ENCODE data around the gene RNF7.
"Not testable (repeated sequence)": the region's sequence is repeated elsewhere in the genome, so short reads cannot be mapped to it uniquely, and the experiment has no call there.

The RNF7 gene

GRCh38 chr3:141779667-141780066, 41.6 kb downstream of the RNF7 start:
- no peak for DNase-seq (ENCODE audit: low spot score)
- no peak overlapping the region for H3K4me3 ChIP-seq
- H3K27ac ChIP-seq = no peak overlapping the region
- no peak for TF ChIP-seq CTCF (IDR thresholded peaks at IDR 0.05)

DNA sequence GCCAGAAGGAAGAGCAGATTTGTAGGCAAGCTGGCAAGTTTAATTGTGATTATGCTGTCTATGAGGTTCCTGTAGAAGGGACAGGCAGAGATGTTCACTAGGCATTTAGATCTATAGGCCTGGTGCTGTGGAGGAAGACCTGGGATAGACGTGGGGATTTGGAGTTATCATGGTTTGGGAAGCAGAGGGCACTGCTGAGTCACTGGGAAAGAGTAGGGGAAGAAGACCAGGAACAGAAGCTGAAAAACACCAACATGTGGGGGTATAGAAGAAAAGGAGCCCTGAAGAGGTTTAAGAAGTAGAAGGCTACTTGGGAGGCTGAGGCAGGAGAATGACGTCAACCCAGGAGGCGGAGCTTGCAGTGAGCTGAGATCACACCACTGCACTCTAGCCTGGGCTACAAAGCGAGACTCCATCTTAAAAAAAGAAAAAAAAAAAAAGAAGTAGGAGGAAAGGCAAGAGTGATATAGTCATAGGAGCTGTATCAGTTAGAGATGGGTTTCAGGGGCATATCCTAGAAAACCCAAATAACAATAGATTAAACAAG, 44.4 kb downstream of the RNF7 start:
- Histone ChIP-seq H3K4me3 (no peak overlapping the region), H3K27ac (no peak overlapping the region)
- no peak for TF ChIP-seq CTCF (IDR thresholded peaks at IDR 0.05)
- no peak for DNase-seq (ENCODE audit: low spot score)

DNA sequence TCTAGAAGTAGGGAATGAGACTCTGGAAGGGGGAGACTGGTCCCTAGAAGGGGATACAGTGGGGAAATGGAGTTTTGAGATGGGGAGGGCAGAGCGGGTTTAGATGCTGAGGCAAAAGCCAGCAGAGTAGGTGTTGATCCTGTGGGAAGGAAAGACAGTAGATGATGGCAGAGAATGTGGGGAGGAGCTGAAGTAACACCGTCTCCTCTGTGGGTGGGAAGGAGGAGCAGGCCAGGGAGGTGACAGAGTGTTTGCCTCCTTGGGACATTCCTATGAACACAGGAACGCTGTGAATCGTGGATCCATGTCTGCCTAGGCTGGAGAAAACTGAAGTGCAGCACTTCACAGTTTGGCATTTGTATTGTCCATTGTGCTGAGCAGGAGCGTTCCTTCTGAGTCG, 45.5 kb downstream of the RNF7 start:
- DNase-seq (ENCODE audit: low spot score) = no peak
- TF ChIP-seq CTCF (IDR thresholded peaks at IDR 0.05) = no peak
- Histone ChIP-seq H3K4me3 (no peak overlapping the region), H3K27ac (no peak overlapping the region)

DNA sequence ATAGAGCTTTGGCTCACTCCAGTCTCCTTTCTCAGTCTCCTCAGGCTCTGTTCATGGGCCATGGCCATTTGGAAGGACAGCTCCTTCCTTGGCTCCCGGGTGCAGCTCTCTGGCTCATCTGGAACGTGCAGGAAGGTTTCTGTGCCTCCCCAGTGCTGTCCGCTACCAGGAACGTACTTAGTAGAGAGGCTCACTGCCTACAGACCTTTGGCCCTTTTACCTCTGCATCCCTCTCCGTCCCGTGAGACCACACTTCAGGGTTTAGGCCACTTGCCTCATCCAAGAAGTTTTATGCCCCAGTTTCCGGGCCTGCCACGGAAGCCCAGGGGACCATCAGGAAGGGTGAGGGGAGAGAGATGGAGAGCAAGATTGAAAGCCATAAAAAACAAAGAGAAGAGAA, 46.0 kb downstream of the RNF7 start:
- no peak for DNase-seq (ENCODE audit: low spot score)
- no peak for TF ChIP-seq CTCF (IDR thresholded peaks at IDR 0.05)
- Histone ChIP-seq H3K4me3 (no peak overlapping the region), H3K27ac (no peak overlapping the region)

DNA sequence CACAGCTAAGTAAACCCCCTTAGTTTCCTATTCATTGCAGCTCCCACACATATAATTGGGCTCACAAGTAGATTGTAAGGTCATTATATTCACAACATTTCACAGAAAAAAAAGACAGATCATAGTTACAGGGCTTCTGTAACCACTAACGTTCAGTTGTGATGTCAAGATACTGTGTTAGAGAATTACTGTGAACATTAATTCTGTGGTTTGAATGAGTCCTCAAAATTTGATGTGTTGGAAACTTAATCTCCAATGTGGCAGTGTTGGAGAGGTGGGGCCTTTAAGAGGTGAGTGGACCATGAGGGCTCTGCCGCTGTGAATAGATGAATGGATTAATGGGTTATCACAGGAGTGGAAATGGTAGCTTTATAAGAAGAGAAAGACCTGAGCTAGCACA, 46.4 kb downstream of the RNF7 start:
- Histone ChIP-seq H3K27ac (no peak overlapping the region), H3K4me3 (no peak overlapping the region)
- no peak for TF ChIP-seq CTCF (IDR thresholded peaks at IDR 0.05)
- no peak for DNase-seq (ENCODE audit: low spot score)

DNA sequence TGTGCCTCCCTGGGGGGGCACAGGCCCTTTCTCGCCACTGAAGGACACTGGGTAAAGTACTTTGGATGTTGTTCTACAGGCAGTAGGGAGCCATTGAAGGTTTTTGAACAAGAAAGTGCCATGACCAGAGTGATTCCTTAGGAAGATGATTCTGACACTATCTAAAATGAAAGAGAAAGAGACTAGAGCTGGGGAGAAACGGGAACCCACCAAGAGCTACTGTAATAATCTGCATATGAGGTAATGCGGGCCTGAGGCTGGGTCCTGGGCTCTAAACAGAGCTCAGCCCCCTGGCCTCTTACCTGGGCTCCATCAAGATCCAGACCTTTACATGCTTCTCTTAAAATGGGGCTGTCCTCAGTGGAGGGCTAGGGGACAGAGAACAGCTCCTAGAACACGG, 50.1 kb downstream of the RNF7 start:
- no peak for DNase-seq (ENCODE audit: low spot score)
- H3K4me3 ChIP-seq = no peak overlapping the region
- H3K27ac ChIP-seq = no peak overlapping the region
- TF ChIP-seq CTCF (IDR thresholded peaks at IDR 0.05) = no peak

- DNase-seq (ENCODE audit: low spot score); H3K27ac ChIP-seq; H3K4me3 ChIP-seq: not testable (repeated sequence)
Measured at GRCh38 chr3:141788750-141789149, 50.7 kb downstream of the RNF7 start.

DNA sequence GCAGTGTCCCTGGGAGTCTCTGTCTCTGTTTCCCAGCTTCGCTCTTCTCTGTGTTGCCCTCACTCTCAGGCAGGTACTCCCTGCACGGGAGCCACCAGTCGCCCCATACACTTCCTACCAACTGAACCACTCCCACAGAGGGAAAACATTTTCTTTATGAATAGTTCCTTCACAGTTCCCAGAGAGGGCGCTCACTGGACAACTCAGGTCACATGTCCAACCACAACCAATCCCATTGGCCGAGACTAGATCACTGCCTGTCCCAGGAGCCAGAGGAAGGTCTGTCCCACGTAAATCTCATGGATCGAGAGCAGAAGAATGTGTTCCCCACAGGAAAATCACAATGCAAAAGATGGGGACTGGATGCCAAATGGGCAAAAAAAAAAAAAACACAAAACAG, 51.2 kb downstream of the RNF7 start:
- DNase-seq (ENCODE audit: low spot score) = no peak
- H3K27ac ChIP-seq = no peak overlapping the region
- no peak overlapping the region for H3K4me3 ChIP-seq
- TF ChIP-seq CTCF (IDR thresholded peaks at IDR 0.05) = no peak

All from coronary artery (tissue), 2 donors.